Upper lobe of right lung (tissue), 1 donor: Measurements from ENCODE around the gene DHRS3. TPM values are rescaled to one million over a fixed set of nuclear protein-coding genes. Genes with fewer than 3 reads are reported as not detected.
A peak's percentile ranks its signal among the peaks of the same experiment; 100 is the strongest.

Experiments
- ATAC-seq: fragments of 200-7000 bp; cut with Tn5 transposase; one replicate; pipeline ENCODE4 v1.9.1; 2020; ENCODE audit warnings: mild to moderate bottlenecking, moderate library complexity
- DNase-seq: peaks from one replicate; pipeline ENCODE4 v3.0.0-alpha.2; 2020
- H3K27ac ChIP-seq: fragments of 200-600 bp; one replicate; pipeline ENCODE4 v1.8.0; 2022
- H3K27me3 ChIP-seq: fragments of 200-600 bp; one replicate; pipeline ENCODE4 v1.8.0; 2022; ENCODE audit warnings: mild to moderate bottlenecking
- H3K36me3 ChIP-seq: fragments of 200-600 bp; one replicate; pipeline ENCODE4 v1.8.0; 2022
- H3K4me1 ChIP-seq: fragments of 200-600 bp; one replicate; pipeline ENCODE4 v1.8.0; 2022
- H3K4me3 ChIP-seq: fragments of 200-600 bp; one replicate; pipeline ENCODE4 v1.8.0; 2022; ENCODE audit warnings: mild to moderate bottlenecking
- H3K9me3 ChIP-seq: fragments of 200-600 bp; one replicate; pipeline ENCODE4 v1.8.0; 2022
- CTCF ChIP-seq: fragments of 200-600 bp; IDR thresholded peaks from one replicate; pipeline ENCODE4 v1.8.0; 2022; ENCODE audit warnings: antibody characterized with exemption
- intact Hi-C: fragments of 100-400 bp; cut with DNase I; formaldehyde crosslinking; loops from one replicate; pipeline ENCODE4 v1.11.0; 2022
- total RNA-seq: library from RNA; stranded (reverse); fragmentation: NEBNext Ultra II Directional; extraction: Animal tissue kit (Norgen Biotek cat#: 25700); gene quantifications from one replicate; pipeline ENCODE4 v1.2.1, GENCODE V29; 2021
- donor health status: DM: no; HTN: yes; CAD: no; lungs with severe emphysema.

Gene DHRS3
- total RNA-seq, 1 donor from 2014 or later, result 106 TPM

GRCh38 chr1:12609469-12610003, 8.5 kb downstream of the DHRS3 start:
- intact Hi-C loops, result no loop called here
- no peak for TF ChIP-seq CTCF
- Histone ChIP-seq H3K4me3 (no peak overlapping the region), H3K9me3 (no peaks in the 10 kb centered on the region), H3K27me3 (no peaks in the 10 kb centered on the region), H3K36me3 (peaks cover 28% of the 10 kb centered on the region), H3K4me1 (peaks cover 17% of the 10 kb centered on the region), H3K27ac (no peak overlapping the region)
- ATAC-seq (no peak), DNase-seq (no peak)

DNA sequence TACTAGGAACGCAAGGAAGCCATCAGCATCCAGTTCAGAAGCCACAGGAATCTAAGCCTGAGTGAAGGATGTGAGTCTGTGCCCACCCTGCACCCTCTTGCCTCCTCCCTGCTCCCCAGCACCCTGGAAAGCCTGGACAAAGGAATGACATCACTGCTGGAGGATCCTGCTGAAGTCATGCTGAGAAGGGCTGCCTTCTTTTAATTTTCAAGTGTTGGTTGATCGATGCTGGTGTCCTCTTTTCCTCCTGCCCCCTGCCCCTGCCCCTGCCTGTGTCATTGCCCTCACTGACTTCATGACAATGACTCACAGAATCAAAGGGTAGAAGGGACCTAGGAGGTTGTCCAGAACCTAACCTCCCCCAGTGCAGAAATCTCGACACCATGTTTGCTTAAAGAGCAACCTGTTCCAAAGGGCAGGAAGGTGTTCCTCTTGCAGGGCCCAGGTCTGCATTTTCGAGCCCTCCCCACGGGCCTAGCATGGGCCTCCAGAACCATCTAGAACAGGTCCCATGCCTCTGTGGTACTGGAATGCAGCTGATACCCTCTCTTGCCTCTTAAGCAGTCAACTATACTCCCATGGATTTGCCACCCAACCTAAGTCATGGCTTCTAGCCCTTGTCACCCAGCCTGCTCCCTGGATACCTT, 9.6 kb downstream of the DHRS3 start:
- intact Hi-C loops, result no loop called here
- Histone ChIP-seq H3K36me3 (peaks cover 28% of the 10 kb centered on the region), H3K27ac (no peak overlapping the region), H3K27me3 (no peaks in the 10 kb centered on the region), H3K4me3 (no peak overlapping the region), H3K9me3 (no peaks in the 10 kb centered on the region), H3K4me1 (peaks cover 18% of the 10 kb centered on the region)
- TF ChIP-seq CTCF, result no peak
- ATAC-seq (no peak), DNase-seq (no peak)

GRCh38 chr1:12607263-12607662, 10.7 kb downstream of the DHRS3 start:
- DNase-seq, result no peak
- Histone ChIP-seq H3K4me1 (peaks cover 28% of the 10 kb centered on the region), H3K27ac (no peak overlapping the region), H3K9me3 (no peaks in the 10 kb centered on the region), H3K36me3 (peaks cover 26% of the 10 kb centered on the region), H3K4me3 (no peak overlapping the region), H3K27me3 (no peaks in the 10 kb centered on the region)
- TF ChIP-seq CTCF, result no peak
- intact Hi-C loops, result no loop called here
- no peak for ATAC-seq

DNA sequence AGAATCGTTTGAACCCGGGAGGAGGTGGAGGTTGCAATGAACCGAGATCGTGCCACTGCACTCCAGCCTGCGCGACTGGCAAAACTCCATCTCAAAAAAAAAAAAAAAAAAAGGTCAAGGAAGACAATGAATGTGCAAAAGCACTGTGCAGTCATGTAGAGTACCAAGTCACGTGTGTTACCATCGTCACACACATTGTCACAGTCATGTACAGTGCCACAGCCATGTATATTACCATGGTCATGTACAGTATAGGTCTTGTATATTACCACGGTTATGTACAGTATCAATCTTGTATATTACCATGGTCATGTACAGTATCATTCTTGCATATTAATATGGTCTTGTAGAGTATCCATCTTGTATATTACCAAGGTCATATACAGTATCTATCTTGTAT, 13.0 kb downstream of the DHRS3 start:
- no peak for TF ChIP-seq CTCF
- Histone ChIP-seq H3K27me3 (no peaks in the 10 kb centered on the region), H3K4me1 (peaks cover 50% of the 10 kb centered on the region), H3K36me3 (peaks cover 7% of the 10 kb centered on the region), H3K4me3 (no peak overlapping the region), H3K27ac (no peak overlapping the region), H3K9me3 (no peaks in the 10 kb centered on the region)
- intact Hi-C loops, result no loop called here
- no peak for DNase-seq
- no peak for ATAC-seq

DNA sequence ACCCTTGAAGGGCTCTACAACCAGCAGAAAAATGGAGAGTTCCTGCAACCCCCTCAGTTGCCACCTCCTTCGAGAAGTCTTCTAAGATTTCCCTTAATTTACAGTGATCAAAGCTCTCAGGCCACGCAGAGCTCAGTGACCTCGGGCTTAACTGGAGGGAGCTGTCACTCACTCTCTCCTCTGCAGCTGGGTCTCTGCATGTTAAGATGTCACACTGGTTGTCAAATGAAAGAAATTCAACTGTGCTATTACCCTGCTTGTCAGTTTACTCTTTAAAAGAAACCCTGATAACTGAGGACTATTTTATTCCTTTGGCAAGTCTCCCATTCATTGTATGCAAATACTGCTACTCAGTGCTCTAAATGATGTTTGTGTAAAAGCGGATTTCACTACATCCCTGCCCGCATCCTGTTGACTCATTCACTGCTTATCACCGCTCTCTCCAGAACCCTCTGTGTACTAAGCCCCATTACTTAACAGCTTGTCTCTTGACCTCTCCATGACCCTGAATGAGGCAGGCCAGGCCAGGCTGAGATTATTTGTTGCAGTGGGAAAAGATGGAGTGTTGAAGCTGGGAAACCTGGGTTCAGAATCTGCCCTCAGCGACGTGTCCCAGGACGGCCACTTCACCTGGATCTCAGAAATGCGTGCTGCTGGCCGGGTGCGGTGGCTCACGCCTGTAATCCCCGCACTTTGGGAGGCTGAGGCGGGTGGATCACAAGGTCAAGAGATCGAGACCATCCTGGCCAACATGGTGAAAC, 13.7 kb downstream of the DHRS3 start:
- intact Hi-C loops, result no loop called here
- ATAC-seq (peak; percentile 91), DNase-seq (no peak)
- no peak for TF ChIP-seq CTCF
- Histone ChIP-seq H3K27me3 (no peaks in the 10 kb centered on the region), H3K4me3 (no peak overlapping the region), H3K36me3 (peaks cover 7% of the 10 kb centered on the region), H3K27ac (peak overlapping the region; percentile 42), H3K9me3 (no peaks in the 10 kb centered on the region), H3K4me1 (peaks cover 57% of the 10 kb centered on the region)
